RWPE1 (cell line): ENCODE measurements around the gene TPBG.
A peak's percentile ranks its signal among the peaks of the same experiment; 100 is the strongest.

ENCODE experiments used
- CTCF ChIA-PET: fragments of 350-600 bp; sonication (Branson Sonifier 250); formaldehyde crosslinking; extraction: SDS; loops from one replicate; lab custom pipeline; 2021; lab: Yijun Ruan, JAX
- POLR2A ChIA-PET: fragments of 400-600 bp; formaldehyde crosslinking; extraction: SDS; loops from one replicate; lab custom pipeline; 2020; ENCODE audit warnings: antibody characterized with exemption; ENCODE audit not compliant: low non-redundant PET; lab: Yijun Ruan, JAX
- DNase-seq: peaks from one replicate; pipeline ENCODE4 v3.0.0; 2012; ENCODE audit warnings: low spot score
- H3K27ac ChIP-seq: fragments of 450-650 bp; 2 replicates; pipeline ENCODE4 v1.5.1; 2017
- TF ChIP-seq, protein P1 (sequence below): fragments of 450-650 bp; conservative IDR thresholded peaks from 2 replicates; pipeline ENCODE4 v1.5.1; 2017; ENCODE audit warnings: low read depth, mild to moderate bottlenecking

Gene TPBG, protein sequence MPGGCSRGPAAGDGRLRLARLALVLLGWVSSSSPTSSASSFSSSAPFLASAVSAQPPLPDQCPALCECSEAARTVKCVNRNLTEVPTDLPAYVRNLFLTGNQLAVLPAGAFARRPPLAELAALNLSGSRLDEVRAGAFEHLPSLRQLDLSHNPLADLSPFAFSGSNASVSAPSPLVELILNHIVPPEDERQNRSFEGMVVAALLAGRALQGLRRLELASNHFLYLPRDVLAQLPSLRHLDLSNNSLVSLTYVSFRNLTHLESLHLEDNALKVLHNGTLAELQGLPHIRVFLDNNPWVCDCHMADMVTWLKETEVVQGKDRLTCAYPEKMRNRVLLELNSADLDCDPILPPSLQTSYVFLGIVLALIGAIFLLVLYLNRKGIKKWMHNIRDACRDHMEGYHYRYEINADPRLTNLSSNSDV

DNA sequence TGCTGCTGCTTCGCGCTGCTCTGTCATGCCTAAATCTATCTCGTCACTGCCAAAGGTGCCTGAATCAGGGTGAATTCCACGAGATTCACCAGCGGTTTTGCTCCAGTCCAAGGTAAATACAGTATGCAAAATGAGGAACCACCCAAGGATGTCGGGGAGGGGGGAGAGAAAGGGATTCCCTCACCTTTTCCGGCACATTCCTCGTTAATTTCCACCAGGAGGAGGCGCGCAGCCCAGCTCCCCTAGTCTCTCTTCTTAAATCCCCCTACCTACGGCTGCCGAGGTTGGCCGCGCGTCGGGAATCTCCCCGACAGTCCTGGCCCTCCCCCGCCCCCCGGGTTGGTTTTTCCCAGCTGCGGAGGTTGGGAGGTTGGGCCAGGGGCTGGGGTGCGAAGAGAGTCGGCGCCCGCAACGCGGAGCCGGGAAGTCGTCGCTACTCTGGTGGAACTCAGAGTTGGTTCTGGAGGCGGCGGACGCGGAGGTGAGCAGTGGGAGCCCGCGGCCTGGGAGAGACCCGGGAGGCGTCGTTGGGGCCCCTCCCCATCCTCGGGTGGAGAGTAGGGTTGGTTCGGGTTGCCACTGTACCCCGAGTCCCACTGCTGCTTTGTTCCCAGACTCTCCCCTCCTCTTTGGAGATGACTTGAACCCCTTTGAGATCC, at the start of gene TPBG:
TSS of gene TPBG (plus strand) at position 390 of the 659 bp plus-strand sequence. CDS start 1,145 bp downstream, outside the sequence.
- ChIA-PET POLR2A (interaction anchor here (1.1 kb wide), 1 partner anchor 19 kb away, joined by 3 read pairs; no protein-coding TSS in a partner anchor), CTCF (interaction anchor here (0.6 to 1.4 kb wide), 6 partner anchors 53 to 1333 kb away, joined by 3 to 4 read pairs (median 4); no protein-coding TSS in a partner anchor)
- TF ChIP-seq, protein P1, sequence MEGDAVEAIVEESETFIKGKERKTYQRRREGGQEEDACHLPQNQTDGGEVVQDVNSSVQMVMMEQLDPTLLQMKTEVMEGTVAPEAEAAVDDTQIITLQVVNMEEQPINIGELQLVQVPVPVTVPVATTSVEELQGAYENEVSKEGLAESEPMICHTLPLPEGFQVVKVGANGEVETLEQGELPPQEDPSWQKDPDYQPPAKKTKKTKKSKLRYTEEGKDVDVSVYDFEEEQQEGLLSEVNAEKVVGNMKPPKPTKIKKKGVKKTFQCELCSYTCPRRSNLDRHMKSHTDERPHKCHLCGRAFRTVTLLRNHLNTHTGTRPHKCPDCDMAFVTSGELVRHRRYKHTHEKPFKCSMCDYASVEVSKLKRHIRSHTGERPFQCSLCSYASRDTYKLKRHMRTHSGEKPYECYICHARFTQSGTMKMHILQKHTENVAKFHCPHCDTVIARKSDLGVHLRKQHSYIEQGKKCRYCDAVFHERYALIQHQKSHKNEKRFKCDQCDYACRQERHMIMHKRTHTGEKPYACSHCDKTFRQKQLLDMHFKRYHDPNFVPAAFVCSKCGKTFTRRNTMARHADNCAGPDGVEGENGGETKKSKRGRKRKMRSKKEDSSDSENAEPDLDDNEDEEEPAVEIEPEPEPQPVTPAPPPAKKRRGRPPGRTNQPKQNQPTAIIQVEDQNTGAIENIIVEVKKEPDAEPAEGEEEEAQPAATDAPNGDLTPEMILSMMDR: peak; percentile 31; the same call in 1 of the 2 replicates
- peak within 1 kb of the TSS; percentile 98 for H3K27ac ChIP-seq
- DNase-seq: peak; percentile 79

DNA sequence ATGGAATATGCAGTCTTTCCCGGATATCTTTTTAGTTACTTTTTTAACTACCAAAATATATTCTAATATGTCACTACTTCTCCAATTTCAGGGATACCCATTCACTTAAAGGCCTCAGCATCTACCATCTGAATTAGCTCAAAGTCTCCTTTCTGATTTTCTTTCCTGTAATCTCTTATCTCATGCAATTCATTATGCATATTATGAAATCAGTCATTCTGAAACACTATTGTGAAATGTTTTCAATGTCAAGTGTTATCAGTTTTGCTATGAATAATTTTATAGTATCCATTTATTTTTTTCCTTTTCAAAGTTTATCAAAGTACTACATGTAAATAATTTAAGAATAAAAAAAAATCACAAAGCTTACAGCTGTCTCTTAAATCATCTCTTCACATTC, 41.2 kb upstream of the TPBG start:
- ChIA-PET CTCF (no interaction called here), POLR2A (no interaction called here)
- no peak for DNase-seq
- H3K27ac ChIP-seq: no peak overlapping the region
- TF ChIP-seq, protein P1: no peak

DNA sequence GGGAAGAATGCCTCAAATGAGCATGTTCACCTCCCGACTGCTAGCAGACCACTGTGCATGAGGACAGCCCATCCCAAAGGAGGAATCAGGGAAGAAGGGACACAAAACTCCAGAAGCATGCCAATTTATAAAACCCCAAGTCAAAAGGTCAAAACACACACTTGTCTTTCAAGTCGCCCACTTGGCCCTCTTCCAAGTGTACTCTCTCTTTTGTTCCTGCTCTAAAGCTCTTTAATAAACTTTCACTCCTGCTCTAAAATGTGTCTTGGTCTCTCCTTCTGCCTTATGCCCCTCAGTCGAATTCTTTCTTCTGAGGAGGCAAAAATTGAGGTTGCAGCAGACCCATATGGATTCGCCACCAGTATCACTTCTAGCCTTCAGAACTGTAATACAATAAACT, 33.9 kb upstream of the TPBG start:
- DNase-seq: no peak
- ChIA-PET CTCF (no interaction called here), POLR2A (no interaction called here)
- no peak overlapping the region for H3K27ac ChIP-seq
- TF ChIP-seq, protein P1: no peak

DNA sequence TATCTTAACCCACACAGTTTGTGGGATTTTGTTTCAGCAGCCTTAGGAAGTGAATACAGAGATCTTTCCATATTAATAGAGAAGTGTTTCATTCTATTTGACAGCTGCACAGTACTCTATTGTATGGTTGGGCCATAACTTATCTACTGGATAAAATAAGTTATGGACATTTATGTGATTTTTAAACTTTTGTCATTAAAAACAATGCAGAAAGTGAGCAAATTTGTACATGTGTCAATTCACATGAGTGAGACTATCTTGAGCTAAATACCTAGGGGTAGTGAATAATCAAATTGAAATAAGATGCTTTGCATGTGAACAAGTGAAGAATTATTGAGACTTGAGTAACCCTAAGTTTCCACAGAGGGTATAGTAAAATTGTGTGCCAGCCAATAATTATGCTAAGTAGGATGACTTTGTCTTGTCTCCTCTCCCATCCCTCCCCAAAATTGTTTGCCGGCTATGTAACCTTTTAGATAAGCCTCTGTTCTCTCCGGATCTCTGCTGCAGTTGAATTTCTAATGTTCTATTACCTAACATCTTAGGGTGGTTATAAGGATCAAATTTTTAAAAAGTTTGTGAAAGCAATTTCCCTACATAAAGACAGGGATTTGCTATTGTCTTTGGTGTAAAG, 33.3 kb upstream of the TPBG start:
- ChIA-PET POLR2A (no interaction called here), CTCF (no interaction called here)
- no peak overlapping the region for H3K27ac ChIP-seq
- DNase-seq: no peak
- TF ChIP-seq, protein P1: no peak

DNA sequence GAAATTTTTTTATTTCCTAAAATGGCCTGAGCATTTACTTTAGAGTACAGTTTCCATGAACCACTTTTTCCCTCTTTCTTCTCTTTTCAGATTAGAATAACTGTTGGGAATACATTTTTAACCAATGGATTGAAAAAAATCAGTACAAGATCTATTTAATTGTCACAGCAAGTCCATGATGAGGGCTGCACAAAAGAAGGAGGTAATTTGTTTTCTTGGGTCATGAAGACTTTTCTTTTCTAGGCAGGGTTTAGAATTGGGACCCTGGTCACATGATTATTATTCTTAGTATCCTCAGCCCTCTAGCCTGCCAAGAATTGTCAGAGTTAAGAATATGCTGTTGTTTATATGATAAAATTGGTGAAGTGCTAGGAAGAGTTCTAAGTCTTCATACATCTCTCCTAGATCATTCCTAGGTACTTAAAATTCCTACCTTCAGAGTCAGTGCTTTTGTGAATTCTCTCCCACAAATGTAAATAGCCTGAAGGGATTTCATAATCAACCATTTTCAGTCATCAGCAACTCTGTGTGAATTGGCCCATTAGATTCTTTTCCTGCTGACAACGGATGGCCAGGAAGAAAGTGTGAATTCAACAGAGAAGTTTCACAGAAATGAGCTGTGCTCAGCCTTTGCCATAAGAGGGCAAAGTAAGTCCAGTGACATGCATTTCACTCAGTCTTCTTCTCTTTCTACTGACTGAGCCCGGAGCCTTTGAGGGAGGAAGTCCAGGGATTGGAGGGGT, 32.4 kb upstream of the TPBG start:
- DNase-seq: peak; percentile 70
- H3K27ac ChIP-seq: no peak overlapping the region
- ChIA-PET POLR2A (no interaction called here), CTCF (interaction anchor here (0.6 kb wide), 1 partner anchor 24 kb away, joined by 3 read pairs; no protein-coding TSS in a partner anchor)
- TF ChIP-seq, protein P1: peak; percentile 22; the same call in 1 of the 2 replicates

DNA sequence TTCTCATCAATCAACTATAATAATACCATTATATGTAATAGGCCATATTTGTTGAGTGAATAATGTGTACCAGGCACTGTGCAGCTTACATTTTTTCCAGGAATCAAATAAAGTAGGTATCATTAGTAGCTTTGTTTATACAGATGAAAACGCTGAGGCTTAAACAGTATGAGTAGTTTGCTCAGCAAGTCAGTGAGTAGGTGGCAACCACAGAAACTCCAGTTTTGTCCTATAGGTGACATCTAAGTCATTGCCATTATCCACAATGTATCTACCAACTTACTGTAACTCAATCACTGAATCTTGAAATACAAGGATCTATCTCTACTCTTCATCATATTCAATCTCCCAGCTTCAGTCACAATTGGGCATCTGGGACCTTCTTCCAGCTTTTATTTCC, 29.8 kb upstream of the TPBG start:
- CTCF ChIA-PET: interaction anchor here (0.6 kb wide), 1 partner anchor 187 kb away, joined by 3 read pairs; no protein-coding TSS in a partner anchor
- TF ChIP-seq, protein P1: no peak
- H3K27ac ChIP-seq: no peak overlapping the region
- POLR2A ChIA-PET: no interaction called here
- DNase-seq: no peak
